Transverse colon (tissue), 4 donors: Measurements from ENCODE around the gene PRKG1.

ENCODE experiments used
- CTCF ChIP-seq, 5 experiments: fragments of 200-600 bp in 3 of 5; fragments of 450-650 bp in 2 of 5; sonication (generic) in 3 of 5; IDR thresholded peaks; 1 replicate in 2 of 5; 2 replicates in 3 of 5; pipeline ENCODE4 v1.5.1; 2016 to 2017; ENCODE audit warnings: antibody characterized with exemption in 5 of 5, inconsistent platforms in 3 of 5, mild to moderate bottlenecking in 2 of 5, moderate library complexity in 1 of 5
- EP300 ChIP-seq: sonication (generic); formaldehyde crosslinking; IDR thresholded peaks from one replicate; pipeline ENCODE4 v1.6.1; 2017; ENCODE audit warnings: antibody characterized with exemption, low read depth
- POLR2A ChIP-seq: fragments of 450-650 bp; IDR thresholded peaks from one replicate; pipeline ENCODE4 v1.6.1; 2016; ENCODE audit warnings: antibody characterized with exemption, mild to moderate bottlenecking, moderate library complexity
- POLR2AphosphoS5 ChIP-seq, 3 donors: sonication (generic); formaldehyde crosslinking; IDR thresholded peaks; one replicate each; pipeline ENCODE4 v1.6.1; 2016; ENCODE audit warnings: antibody characterized with exemption in 3 of 3

DNA sequence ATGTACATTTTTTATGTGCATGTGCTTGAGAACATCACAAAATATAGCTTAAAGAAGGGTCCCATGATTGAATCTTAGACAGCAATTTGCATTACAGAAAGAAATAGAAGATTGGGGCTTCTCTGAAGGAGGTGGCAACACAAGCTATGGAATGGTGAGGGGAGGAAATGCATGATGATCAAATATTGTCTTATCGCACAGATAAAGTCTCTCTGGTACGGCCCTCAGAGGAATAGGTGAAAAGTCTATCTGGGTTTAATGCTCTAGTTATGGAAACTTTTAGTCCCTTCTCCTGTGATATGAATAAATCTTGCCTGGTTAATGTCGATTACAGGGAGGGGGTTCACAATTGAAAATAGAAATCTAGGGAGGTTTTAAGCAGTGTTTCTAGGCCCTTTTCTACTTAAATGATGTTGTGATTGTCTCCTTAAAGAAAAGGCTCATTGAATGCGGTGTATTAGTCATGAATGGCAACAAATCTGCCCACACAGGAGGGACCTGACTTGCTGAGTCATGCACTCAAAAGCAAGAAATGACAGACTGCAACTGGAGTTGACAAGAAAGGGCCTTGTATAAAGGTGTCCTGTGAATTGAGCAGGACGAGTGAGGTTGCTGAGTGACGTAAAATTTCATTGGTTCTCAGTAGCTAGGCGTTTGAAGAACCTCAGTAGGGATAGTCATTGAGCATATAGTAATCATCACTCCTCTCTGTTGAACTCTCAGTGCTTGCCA, 758.5 kb downstream of the PRKG1 start:
- TF ChIP-seq CTCF (IDR thresholded peaks at IDR 0.05) (no peak), EP300 (no peak), POLR2A (no peak), POLR2AphosphoS5 (IDR thresholded peaks at IDR 0.05) (no peak)
